CD14-positive monocyte (primary cell): Measurements from ENCODE around the gene VSIG10L. TPM values are rescaled to one million over a fixed set of nuclear protein-coding genes. Genes with fewer than 3 reads are reported as not detected.
A peak's percentile ranks its signal among the peaks of the same experiment; 100 is the strongest.

Experiments used
- DNase-seq, 3 donors: peaks; one replicate each; pipeline ENCODE4 v3.0.0-alpha.2; 2011 to 2022
- H2AFZ ChIP-seq: 2 replicates; pipeline ENCODE4 v1.6.0; 2012; ENCODE audit warnings: mild to moderate bottlenecking, low read depth, low read length, inconsistent platforms; ENCODE audit not compliant: insufficient read depth, poor library complexity, severe bottlenecking
- H3K27ac ChIP-seq, 2 donors: 1 replicate in 1 of 2; 2 replicates in 1 of 2; pipeline ENCODE4 v1.5.1; 2012 to 2013; ENCODE audit warnings: low read length in 2 of 2, control low read depth in 1 of 2, inconsistent platforms in 1 of 2, low read depth in 1 of 2, mild to moderate bottlenecking in 1 of 2
- H3K27me3 ChIP-seq, 2 donors: one replicate each; pipeline versions ENCODE4 v1.6.0 to v1.6.1; 2011 to 2013; ENCODE audit warnings: low read length in 2 of 2; ENCODE audit not compliant: control insufficient read depth in 2 of 2, insufficient read depth in 2 of 2
- H3K36me3 ChIP-seq, 2 donors: replicated peaks in 1 of 2; 1 replicate in 1 of 2; 2 replicates in 1 of 2; pipeline versions ENCODE4 v1.5.1 to v1.6.1; 2012 to 2013; ENCODE audit warnings: low read length in 2 of 2, control low read depth in 1 of 2, inconsistent platforms in 1 of 2, mild to moderate bottlenecking in 1 of 2; ENCODE audit not compliant: insufficient read depth in 2 of 2, control insufficient read depth in 1 of 2
- H3K4me1 ChIP-seq, 2 donors: 1 replicate in 1 of 2; 2 replicates in 1 of 2; pipeline versions ENCODE4 v1.5.1 to v1.6.1; 2012 to 2013; ENCODE audit warnings: low read length in 2 of 2, control low read depth in 1 of 2, inconsistent platforms in 1 of 2, mild to moderate bottlenecking in 1 of 2, moderate library complexity in 1 of 2; ENCODE audit not compliant: insufficient read depth in 2 of 2, control insufficient read depth in 1 of 2
- H3K4me2 ChIP-seq: replicated peaks from 2 replicates; pipeline ENCODE3; 2012; ENCODE audit warnings: low read length, moderate library complexity, mild to moderate bottlenecking; ENCODE audit not compliant: poor library complexity, severe bottlenecking; ENCODE audit errors: extremely low read depth
- H3K4me3 ChIP-seq, 3 experiments: fragments of 200-600 bp in 1 of 3; sonication (generic) in 1 of 3; replicated peaks in 1 of 3; 1 replicate in 2 of 3; 2 replicates in 1 of 3; pipeline ENCODE4 v1.5.1; 2011 to 2013; ENCODE audit warnings: low read length in 3 of 3, mild to moderate bottlenecking in 3 of 3, control low read depth in 2 of 3, low read depth in 2 of 3, inconsistent platforms in 1 of 3, moderate library complexity in 1 of 3
- H3K79me2 ChIP-seq: 2 replicates; pipeline ENCODE4 v1.6.0; 2012; ENCODE audit warnings: mild to moderate bottlenecking, control low read depth, inconsistent platforms, low read length, moderate library complexity; ENCODE audit not compliant: insufficient read depth
- H3K9ac ChIP-seq: 2 replicates; pipeline ENCODE4 v1.6.0; 2017; ENCODE audit warnings: low read length, mild to moderate bottlenecking; ENCODE audit not compliant: insufficient read depth, poor library complexity, severe bottlenecking
- H3K9me3 ChIP-seq, 2 donors: replicated peaks in 1 of 2; 1 replicate in 1 of 2; 2 replicates in 1 of 2; pipeline versions ENCODE4 v1.5.1 to v1.6.1; 2012 to 2013; ENCODE audit warnings: low read length in 2 of 2, control low read depth in 1 of 2; ENCODE audit not compliant: control insufficient read depth in 1 of 2, insufficient read depth in 1 of 2
- H4K20me1 ChIP-seq: 2 replicates; pipeline ENCODE4 v1.6.0; 2012; ENCODE audit warnings: mild to moderate bottlenecking, low read length, control low read depth, moderate library complexity; ENCODE audit not compliant: insufficient read depth
- H3K27ac Mint-ChIP-seq, 7 donors: one replicate each; pipeline ENCODE4 v1.8.0; 2020; ENCODE audit warnings: mild to moderate bottlenecking in 7 of 7, mixed read lengths in 7 of 7, moderate library complexity in 6 of 7, inconsistent platforms in 2 of 7
- H3K27me3 Mint-ChIP-seq, 3 donors: one replicate each; pipeline ENCODE4 v1.8.0; 2021 to 2022; ENCODE audit warnings: low read depth in 3 of 3, mild to moderate bottlenecking in 3 of 3, mixed read lengths in 3 of 3, moderate library complexity in 3 of 3, inconsistent platforms in 1 of 3
- H3K36me3 Mint-ChIP-seq, 2 donors: one replicate each; pipeline ENCODE4 v1.8.0; 2020; ENCODE audit warnings: mixed read lengths in 2 of 2, inconsistent platforms in 1 of 2, mild to moderate bottlenecking in 1 of 2
- H3K4me1 Mint-ChIP-seq: one replicate; pipeline ENCODE4 v1.8.0; 2020; ENCODE audit warnings: mild to moderate bottlenecking, mixed read lengths
- H3K4me3 Mint-ChIP-seq, 2 donors: one replicate each; pipeline ENCODE4 v1.8.0; 2020; ENCODE audit warnings: mild to moderate bottlenecking in 2 of 2, mixed read lengths in 2 of 2, moderate library complexity in 1 of 2
- H3K9me3 Mint-ChIP-seq, 7 donors: one replicate each; pipeline ENCODE4 v1.8.0; 2020 to 2022; ENCODE audit warnings: mixed read lengths in 7 of 7, mild to moderate bottlenecking in 6 of 7, moderate library complexity in 6 of 7, inconsistent platforms in 2 of 7
- CTCF ChIP-seq: fragments of 200-600 bp; IDR thresholded peaks from one replicate; pipeline ENCODE4 v1.8.0; 2022; ENCODE audit warnings: antibody characterized with exemption, mild to moderate bottlenecking
- WGBS: methylation state at CpG from one replicate; pipeline ENCODE4 v1.1.5; 2013; ENCODE audit warnings: missing lambda C conversion rate; ENCODE audit not compliant: insufficient coverage; 5-methylcytosine and 5-hydroxymethylcytosine counted together
- intact Hi-C, 2 donors: fragments of 100-400 bp; cut with micrococcal nuclease; formaldehyde crosslinking; loops; one replicate each; pipeline versions ENCODE4 v1.15.0 to v1.15.1; 2023
- polyA plus RNA-seq, 3 donors: library from polyadenylated mRNA; depleted of rRNA in 1 of 3; unstranded in 2 of 3; stranded (reverse) in 1 of 3; fragments of 300-500 nt in 2 of 3; fragments of >200 nt in 1 of 3; fragmentation: Illumina TruSeq in 2 of 3; gene quantifications; 1 replicate in 2 of 3; 2 replicates in 1 of 3; pipeline ENCODE4 v1.2.3, GENCODE V29; 2012 to 2021

VSIG10L gene
- polyA plus RNA-seq, 3 donors = 0.62 to 2.3 (median 0.73) TPM

DNA sequence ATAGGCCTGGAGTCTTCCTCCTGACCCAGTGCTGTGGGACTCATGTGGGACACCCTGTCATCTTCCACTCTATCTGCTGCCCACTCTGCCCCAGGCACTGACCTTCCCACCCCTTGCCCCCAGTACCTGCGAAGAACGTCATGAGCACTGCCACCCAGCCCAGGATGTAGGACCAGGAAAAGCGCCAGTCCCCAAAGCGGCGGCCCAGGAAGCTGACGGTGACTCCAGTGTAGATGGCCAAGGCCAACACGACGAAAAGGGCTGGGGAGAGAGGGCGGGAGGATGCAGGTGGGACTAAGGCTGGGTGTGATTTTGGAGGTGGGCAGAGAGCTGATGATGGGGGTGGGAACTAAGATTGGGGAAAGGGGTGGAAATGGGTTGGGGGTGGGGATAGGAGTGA, 38.4 kb upstream of the VSIG10L start:
- peaks cover 20% of the 10 kb centered on the region for H3K4me1 Mint-ChIP-seq
- H3K27me3 Mint-ChIP-seq = peaks cover 0 to 2% (median 0%) of the 10 kb centered on the region in 3 donors
- peaks cover 0 to under 1% of the 10 kb centered on the region in 2 donors for H3K36me3 Mint-ChIP-seq
- Histone ChIP-seq H3K4me3 (no peak overlapping the region), H2AFZ (no peak overlapping the region), H3K36me3 (no peaks in the 10 kb centered on the region), H4K20me1 (no peaks in the 10 kb centered on the region), H3K9ac (no peak overlapping the region), H3K4me2 (no peak overlapping the region), H3K9me3 (peaks cover 7 to 10% of the 10 kb centered on the region in 2 donors), H3K27me3 (no peaks in the 10 kb centered on the region), H3K79me2 (no peaks in the 10 kb centered on the region), H3K27ac (no peak overlapping the region), H3K4me1 (peaks cover 6 to 7% of the 10 kb centered on the region in 2 donors)
- 98% methylated on average over 9 of the region's 9 CpGs for WGBS
- no peak for DNase-seq
- intact Hi-C loops = no loop called here
- H3K9me3 Mint-ChIP-seq = peaks cover 3 to 11% (median 8%) of the 10 kb centered on the region in 7 donors
- no peak for TF ChIP-seq CTCF
- no peak overlapping the region for H3K4me3 Mint-ChIP-seq
- H3K27ac Mint-ChIP-seq = peak overlapping the region in 2 of 7 donors; percentile 9 to 48

GRCh38 chr19:51377422-51377821, 35.5 kb upstream of the VSIG10L start:
- Histone ChIP-seq H3K4me1 (peaks cover 20 to 27% of the 10 kb centered on the region in 2 donors), H3K36me3 (no peaks in the 10 kb centered on the region), H2AFZ (no peak overlapping the region), H3K9ac (no peak overlapping the region), H3K9me3 (peaks cover 7 to 10% of the 10 kb centered on the region in 2 donors), H3K79me2 (peaks cover 1% of the 10 kb centered on the region), H3K4me3 (no peak overlapping the region), H4K20me1 (no peaks in the 10 kb centered on the region), H3K4me2 (no peak overlapping the region), H3K27me3 (no peaks in the 10 kb centered on the region), H3K27ac (no peak overlapping the region)
- peaks cover 0 to 1% of the 10 kb centered on the region in 2 donors for H3K36me3 Mint-ChIP-seq
- H3K9me3 Mint-ChIP-seq = peaks cover 2 to 11% (median 8%) of the 10 kb centered on the region in 7 donors
- WGBS = 80% methylated on average over 1 of the region's 2 CpGs
- H3K4me3 Mint-ChIP-seq = no peak overlapping the region
- no peak for TF ChIP-seq CTCF
- DNase-seq = no peak
- peaks cover 0 to 2% (median 0%) of the 10 kb centered on the region in 3 donors for H3K27me3 Mint-ChIP-seq
- peaks cover 45% of the 10 kb centered on the region for H3K4me1 Mint-ChIP-seq
- no peak overlapping the region for H3K27ac Mint-ChIP-seq
- intact Hi-C loops = no loop called here
